GM19468 (cell line): ENCODE data around the gene CCDC201.
A peak's percentile ranks its signal among the peaks of the same experiment; 100 is the strongest.

Experiments
- ATAC-seq: cut with Tn5 transposase; IDR thresholded peaks from one replicate; pipeline ENCODE4 v1.9.1; 2021; ENCODE audit warnings: mild to moderate bottlenecking, moderate library complexity, moderate number of reproducible peaks; ENCODE audit not compliant: unreplicated experiment; ENCODE audit errors: extremely low read depth

Gene CCDC201

GRCh38 chr7:45873035-45873354 lies at the start of gene CCDC201:
TSS of gene CCDC201 (minus strand) at chr7:45873082. CDS start at chr7:45873007, 75 bp downstream.
- ATAC-seq, result no peak

GRCh38 chr7:45921699-45922519 lies 49.0 kb upstream of the CCDC201 start:
- no peak for ATAC-seq

GRCh38 chr7:45921381-45921698 lies 48.5 kb upstream of the CCDC201 start:
- ATAC-seq, result no peak

GRCh38 chr7:45920502-45921380 lies 47.9 kb upstream of the CCDC201 start, which contains the start of gene IGFBP3:
TSS of gene IGFBP3 (minus strand) at chr7:45921272. CDS start at chr7:45921140, 132 bp downstream.
- no peak for ATAC-seq

GRCh38 chr7:45919993-45920459 lies 47.1 kb upstream of the CCDC201 start:
- no peak for ATAC-seq

GRCh38 chr7:45919231-45919784 lies 46.4 kb upstream of the CCDC201 start:
- no peak for ATAC-seq

GRCh38 chr7:45918556-45918955 lies 45.7 kb upstream of the CCDC201 start:
- no peak for ATAC-seq

- peak; percentile 36 for ATAC-seq
Observed at GRCh38 chr7:45917658-45918057, 44.8 kb upstream of the CCDC201 start.

GRCh38 chr7:45917064-45917463 lies 44.2 kb upstream of the CCDC201 start:
- no peak for ATAC-seq

GRCh38 chr7:45915606-45916005 lies 42.7 kb upstream of the CCDC201 start:
- no peak for ATAC-seq

GRCh38 chr7:45914911-45915310 lies 42.0 kb upstream of the CCDC201 start:
- ATAC-seq, result no peak

- no peak for ATAC-seq
Observed at GRCh38 chr7:45912972-45913371, 40.1 kb upstream of the CCDC201 start.

- ATAC-seq, result no peak
Observed at GRCh38 chr7:45911311-45911710, 38.4 kb upstream of the CCDC201 start.

- ATAC-seq, result no peak
Observed at GRCh38 chr7:45910855-45911254, 38.0 kb upstream of the CCDC201 start.

GRCh38 chr7:45909561-45909960 lies 36.7 kb upstream of the CCDC201 start:
- no peak for ATAC-seq

- no peak for ATAC-seq
Observed at GRCh38 chr7:45902820-45903219, 29.9 kb upstream of the CCDC201 start.

- no peak for ATAC-seq
Observed at GRCh38 chr7:45901566-45901965, 28.7 kb upstream of the CCDC201 start.

GRCh38 chr7:45898222-45898621 lies 25.3 kb upstream of the CCDC201 start:
- ATAC-seq, result no peak

GRCh38 chr7:45897042-45897690 lies 24.3 kb upstream of the CCDC201 start:
- ATAC-seq, result no peak

- no peak for ATAC-seq
Observed at GRCh38 chr7:45894665-45895062, 21.8 kb upstream of the CCDC201 start.
